Fibroblast of skin of scalp (primary cell): ENCODE data around the gene PGM3.

Experiments
- DNase-seq: peaks from one replicate; pipeline ENCODE4 v3.0.0-alpha.2; 2013

The PGM3 gene

GRCh38 chr6:83117802-83118201 is 75.3 kb downstream of the PGM3 start:
- no peak for DNase-seq
